Superior temporal gyrus (tissue), 1 donor: ENCODE data around the gene ZSWIM1.

Experiments used
- DNase-seq: peaks from one replicate; pipeline ENCODE4 v3.0.0-alpha.2; 2016; ENCODE audit errors: extremely low spot score

ZSWIM1 gene

DNA sequence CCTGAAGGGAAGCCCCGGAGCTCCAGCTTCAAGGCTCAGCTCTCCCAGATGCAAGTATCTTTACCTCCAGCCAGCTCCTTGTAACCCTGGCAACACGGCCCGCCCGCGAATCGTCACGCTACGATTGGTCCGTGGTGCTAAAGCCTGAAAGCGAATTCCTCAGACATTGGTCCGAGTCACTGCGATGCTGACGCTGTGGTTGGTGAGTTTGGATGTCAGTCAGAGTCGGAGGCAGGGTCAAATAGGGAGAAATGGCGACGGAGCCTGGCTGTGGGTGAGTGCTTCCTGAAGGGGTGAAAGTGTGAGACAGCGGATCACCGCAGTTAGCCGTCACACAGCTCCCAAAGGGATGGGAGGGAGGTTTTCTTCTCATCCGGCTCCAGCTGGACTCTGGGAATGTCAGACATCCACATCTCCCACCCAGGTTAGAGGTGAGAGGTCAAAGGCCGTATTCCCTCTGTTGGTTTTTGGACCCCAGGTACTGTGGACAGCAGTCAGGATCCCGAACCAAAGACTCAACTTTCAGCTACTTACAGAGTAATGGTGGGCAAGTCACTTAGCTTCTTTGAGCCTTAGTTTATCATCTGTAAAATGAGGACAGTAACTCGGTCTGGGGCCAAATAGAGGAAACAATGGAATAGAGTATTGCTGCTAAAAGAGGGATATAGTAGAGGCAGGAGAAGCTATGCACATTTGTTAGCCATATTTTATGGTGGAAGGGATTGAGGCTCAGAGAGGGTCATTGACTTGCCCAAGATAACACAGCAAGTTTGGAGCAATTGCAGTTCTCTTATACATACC, at the start of gene ZSWIM1:
TSS of gene ZSWIM1 (plus strand) at position 240 of the 801 bp plus-strand sequence. CDS start 1,366 bp downstream, outside the sequence.
- DNase-seq: peak; percentile 100

GRCh38 chr20:45832619-45833018, 48.4 kb upstream of the ZSWIM1 start:
- DNase-seq: no peak

DNA sequence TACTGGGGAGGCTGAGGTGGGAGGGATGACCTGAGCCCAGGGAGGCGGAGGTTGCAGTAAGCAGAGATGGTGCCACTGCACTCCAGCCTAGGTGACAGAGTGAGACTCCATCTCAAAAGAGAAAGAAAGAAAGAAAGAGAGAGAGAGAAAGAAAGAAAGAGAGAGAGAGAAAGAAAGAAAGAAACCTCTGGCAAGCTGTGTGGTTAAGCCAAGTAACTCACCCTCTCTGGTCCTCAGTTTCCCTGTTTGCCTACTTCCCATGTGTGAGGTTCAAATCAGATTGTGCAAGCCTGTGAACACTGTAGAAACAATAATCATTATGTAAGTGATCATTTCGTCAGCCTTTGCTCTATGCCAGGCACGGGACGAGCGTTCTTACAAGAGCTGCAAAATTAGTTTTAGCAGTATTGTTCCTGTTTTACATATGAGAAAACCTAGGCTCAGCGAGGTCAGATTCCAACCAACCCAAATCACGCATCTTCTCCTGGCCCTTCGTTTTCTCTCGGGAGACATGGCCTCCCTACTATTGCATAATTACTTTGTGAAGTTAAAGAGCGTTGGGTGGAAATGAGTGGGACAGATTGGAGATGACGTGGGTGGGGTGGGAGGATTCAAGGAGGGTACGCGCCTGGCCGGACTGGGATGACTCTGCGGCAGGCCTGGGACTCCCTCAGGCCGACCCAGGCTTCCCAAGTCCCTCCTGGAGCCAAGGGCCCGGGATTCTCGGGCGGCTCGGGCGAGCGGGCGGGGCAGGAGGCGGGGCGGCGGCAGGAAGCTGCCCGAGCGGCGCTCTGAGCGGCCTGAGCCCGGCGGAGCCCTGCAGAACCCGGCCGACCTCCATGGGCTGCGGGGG, 47.8 kb upstream of the ZSWIM1 start, which contains the start of gene SNX21:
TSS of gene SNX21 (plus strand) at position 770 of the 853 bp plus-strand sequence. CDS start 121 bp downstream, outside the sequence.
- DNase-seq: peak; percentile 51

DNA sequence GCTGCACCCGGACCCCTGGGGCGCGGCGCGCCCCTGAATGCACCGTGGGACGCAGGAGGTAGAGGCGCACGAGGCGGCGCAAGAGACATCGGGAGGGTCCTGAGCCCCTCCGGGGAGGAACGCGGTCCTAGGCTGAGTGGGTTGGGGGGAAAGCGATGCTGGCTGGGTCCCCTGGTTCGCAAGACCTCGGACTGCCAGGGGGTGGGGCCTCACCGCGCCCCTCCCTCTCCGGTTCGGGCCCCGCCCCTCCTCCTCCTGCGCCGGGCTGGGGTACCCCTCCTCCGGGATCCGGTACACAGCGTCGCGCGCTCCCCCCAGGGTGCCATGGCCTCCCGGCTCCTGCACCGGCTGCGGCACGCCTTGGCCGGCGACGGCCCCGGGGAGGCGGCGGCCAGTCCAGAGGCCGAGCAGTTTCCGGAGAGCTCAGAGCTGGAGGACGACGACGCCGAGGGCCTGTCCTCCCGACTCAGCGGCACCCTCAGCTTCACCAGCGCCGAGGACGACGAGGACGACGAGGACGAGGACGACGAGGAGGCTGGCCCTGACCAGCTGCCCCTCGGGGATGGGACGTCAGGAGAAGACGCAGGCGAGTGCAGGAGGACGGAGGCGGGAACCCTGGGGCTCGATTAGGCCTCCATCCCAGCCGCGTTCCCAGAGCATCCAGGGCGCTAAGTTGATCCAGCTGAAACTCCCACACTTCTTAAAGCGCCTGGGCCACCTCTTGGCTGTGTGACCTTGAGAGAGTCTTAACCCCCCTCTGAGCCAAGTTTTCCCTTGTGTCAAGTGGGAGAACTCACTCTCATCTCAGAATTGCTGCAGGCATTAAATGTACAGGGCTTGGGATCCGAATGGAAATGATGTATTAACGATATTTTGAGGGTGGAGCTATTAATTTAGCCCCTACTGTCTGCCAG, 46.9 kb upstream of the ZSWIM1 start:
- peak; percentile 60 for DNase-seq

GRCh38 chr20:45834797-45835161, 46.2 kb upstream of the ZSWIM1 start:
- no peak for DNase-seq

DNA sequence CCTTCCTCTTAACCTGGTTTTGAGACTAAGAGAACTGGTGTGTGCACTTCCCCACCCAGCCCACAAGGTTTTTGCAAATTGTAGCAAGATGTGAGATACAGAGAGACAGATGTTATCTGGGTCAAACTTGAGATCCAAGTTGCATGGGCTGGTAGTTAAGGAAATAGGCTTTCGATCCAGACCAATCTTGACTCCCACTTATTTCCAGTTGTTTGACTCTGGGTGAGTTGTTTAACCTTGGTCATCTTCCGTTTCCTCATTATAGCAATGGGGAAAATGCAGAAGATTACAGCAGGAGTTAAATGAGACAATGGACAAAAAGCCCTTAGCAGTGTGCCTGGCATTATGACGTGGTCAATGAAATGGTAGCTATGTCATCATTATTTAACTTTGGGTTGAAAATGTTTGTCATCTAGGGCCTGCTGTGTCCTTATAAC, 45.7 kb upstream of the ZSWIM1 start:
- DNase-seq: no peak

DNA sequence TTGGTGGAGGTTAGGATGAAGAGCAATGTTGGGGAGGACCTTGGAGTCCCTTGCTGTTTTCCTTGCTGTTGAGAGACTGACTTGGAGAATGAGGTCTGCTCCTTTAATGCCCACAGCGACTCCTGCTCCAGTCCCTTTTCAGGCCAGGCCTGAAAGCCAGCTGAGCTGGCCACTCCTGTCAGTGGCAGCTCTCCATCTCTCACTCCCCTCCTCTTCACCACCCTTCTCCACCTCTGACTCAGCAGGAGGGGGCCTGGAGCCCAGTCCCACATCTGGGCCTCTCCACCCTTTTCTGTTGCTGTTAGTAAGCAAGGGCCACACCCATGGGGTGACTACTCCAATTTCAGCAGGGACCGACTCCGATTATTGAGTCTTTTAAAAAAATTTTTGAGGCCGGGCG, 45.2 kb upstream of the ZSWIM1 start:
- DNase-seq: no peak

GRCh38 chr20:45836841-45837240, 44.2 kb upstream of the ZSWIM1 start:
- no peak for DNase-seq

GRCh38 chr20:45840700-45841198, 40.3 kb upstream of the ZSWIM1 start:
- no peak for DNase-seq

GRCh38 chr20:45841407-45842129, 39.5 kb upstream of the ZSWIM1 start:
- no peak for DNase-seq

DNA sequence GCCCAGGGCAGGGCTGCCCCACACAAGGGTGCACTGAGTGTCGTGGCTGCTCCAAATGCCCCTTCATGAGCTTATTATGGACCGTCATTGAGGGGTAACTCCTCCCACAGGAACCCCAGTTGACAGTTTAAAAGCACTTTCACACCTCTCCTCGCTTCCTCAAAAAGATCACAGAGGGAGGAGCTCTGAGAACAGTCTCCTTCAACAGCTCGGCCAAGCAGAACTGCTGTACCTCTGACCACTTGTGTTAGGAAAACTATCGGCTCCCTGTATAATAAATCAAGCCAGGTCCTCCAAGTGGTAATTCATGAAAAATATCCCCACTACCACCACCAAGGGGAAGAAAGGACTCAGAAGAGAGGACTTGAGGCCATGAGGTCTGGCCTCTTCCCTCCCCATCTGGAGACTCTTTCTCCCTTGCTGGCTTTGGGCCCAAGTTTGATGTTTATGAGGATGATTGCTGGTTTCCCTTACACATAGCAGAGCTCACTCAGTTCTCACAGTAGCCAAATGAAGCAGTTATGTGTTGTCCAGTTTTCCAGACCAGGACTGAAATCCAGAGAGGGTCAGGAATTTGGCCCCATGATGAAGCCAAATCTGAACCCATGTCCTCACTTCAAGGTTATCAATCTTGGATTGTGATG, 38.7 kb upstream of the ZSWIM1 start:
- DNase-seq: no peak

DNA sequence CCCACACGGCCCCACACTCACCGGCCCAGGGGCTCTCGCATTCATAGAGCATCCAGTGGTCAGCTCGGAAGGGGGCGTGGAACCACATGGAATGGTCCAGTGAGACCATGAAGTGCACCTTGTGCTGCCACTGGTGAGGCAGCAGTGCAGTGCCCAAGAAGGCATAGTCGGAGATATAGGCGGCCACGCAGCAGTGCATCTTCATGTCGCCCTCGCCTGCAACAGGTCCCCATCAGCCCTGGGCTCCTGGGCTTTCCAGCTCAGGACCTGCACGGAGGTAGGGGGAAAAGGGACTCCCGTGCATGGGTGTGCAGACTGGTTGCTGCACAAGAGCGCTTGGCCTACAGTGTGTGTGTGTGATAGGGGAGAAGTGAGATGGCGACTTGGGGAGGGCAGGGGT, 37.5 kb upstream of the ZSWIM1 start:
- DNase-seq: no peak

DNA sequence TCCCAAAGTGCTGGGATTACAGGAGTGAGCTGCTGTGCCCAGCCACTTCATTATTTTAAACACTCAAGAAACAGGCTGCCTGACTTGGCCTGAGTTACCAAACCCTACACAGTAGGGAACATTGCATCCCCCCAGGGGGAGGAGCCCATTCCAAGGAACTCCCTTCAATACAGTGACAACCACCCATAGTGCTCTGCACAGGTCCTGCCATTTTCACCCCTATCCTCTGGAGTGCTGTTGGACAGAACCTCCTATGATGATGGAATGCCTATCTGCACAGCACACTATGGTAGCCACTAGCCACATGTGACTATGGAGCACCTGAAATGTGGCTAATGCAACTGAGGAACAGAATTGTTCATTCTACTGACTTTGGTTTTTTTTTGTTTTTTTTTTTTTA, 35.6 kb upstream of the ZSWIM1 start:
- no peak for DNase-seq

GRCh38 chr20:45848421-45848820, 32.6 kb upstream of the ZSWIM1 start:
- DNase-seq: no peak

DNA sequence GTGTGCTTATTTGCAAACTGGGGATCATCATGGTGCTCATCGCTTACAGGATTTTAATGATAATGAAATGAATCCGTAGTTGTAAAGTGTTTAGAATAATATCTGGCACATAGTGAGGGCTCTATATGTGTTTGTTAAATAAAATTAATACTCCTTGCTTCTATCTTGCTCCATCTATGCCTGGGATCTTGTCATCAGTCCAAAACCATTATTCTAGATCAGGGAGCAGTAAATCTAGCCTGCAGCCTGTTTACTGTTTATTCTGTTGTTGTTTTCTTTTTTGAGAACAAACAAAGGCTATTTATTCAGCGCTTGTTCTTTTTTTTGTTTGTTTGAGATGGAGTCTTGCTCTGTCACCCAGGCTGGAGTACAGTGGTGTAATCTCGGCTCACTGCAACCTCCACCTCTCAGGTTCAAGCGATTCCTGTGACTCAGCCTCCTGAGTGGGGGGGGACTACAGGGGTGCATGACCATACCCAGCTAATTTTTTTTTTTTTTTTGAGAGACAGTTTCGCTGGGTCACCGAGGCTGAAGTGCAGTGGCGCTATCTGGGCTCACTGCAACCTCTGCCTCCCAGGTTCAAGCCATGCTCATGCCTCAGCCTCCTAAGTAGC, 32.0 kb upstream of the ZSWIM1 start:
- no peak for DNase-seq

GRCh38 chr20:45850238-45850637, 30.8 kb upstream of the ZSWIM1 start:
- DNase-seq: no peak

DNA sequence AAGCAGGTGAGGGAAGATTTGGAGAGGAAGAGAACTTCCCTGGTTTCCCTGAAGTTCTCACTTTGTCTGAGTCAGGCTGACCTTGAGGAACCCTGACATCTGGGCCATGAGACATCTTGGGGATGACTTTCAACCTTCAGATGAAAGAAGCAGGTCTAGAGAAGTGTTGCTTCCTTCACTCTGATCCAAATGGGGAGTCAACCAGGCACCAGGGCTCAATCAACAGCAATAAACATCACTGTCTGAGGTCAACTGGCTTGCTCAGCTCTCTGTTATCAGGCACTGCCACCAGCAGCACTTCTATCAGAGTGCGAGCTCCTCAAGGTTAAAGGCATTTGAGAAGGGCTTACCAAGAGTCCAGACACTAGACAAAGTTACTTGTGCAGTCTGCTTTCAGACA, 30.1 kb upstream of the ZSWIM1 start:
- DNase-seq: no peak

GRCh38 chr20:45851501-45851900, 29.5 kb upstream of the ZSWIM1 start:
- DNase-seq: no peak

DNA sequence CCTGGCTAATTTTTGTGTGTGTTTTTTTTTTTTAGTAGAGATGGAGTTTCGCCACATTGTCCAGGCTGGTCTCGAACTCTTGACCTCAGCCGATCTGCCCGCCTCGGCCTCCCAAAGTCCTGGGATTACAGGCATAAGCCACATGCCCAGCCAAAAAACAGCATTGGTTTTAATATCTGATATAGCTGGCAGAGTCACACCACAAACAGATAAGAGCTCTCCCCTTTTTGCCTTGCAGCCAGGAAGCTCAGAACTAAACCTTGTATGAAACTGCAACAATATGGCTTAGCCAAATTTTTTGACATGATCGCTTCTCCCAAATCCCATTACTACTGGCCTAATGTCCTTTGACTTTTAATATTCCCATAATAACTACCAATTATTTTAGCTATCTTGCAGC, 28.7 kb upstream of the ZSWIM1 start:
- no peak for DNase-seq

DNA sequence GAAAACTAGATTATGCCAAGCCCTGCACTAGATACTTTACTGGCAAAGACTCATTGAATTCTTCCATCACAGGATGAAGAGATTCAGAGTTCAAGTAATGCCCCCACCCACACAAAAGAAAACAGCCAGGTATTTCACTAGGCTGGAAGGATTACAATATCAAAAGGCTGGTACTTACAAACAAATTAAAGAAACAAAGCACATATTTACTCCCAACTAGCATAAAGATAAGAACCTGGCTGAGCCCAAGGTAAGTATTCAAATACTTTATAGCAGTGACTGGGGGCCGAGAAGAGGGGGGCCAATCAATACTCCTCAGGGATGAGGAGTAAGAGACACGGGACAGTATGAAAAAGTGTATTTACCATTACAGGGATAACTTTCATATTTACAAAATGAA, 27.5 kb upstream of the ZSWIM1 start:
- DNase-seq: no peak
